Putamen (tissue), 1 donor: ENCODE data around the gene PHB1.
"Not testable (repeated sequence)": the region's sequence is repeated elsewhere in the genome, so short reads cannot be mapped to it uniquely, and the experiment has no call there.

Experiments used
- DNase-seq: peaks from one replicate; pipeline ENCODE4 v3.0.0-alpha.2; 2016; ENCODE audit warnings: low spot score

The PHB1 gene

GRCh38 chr17:49439673-49440571, 25.2 kb upstream of the PHB1 start:
- DNase-seq: no peak

DNA sequence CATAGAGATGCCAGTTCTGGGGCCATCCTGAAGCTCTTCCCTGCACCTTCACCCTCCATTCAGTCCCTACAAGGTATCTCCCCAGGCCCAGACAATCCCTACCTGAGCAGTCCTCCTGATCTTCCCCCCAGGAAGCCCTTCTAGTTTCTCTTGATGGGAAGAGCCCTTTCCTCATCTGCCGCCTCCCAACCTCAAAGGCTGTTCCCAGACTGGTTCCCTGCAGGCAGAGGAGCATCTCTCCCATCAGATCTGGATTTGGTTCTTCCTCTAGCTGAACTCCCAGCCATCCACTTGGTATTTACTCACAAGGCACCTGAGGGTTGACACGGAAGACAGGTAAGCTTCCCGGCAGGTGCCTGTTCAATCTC, 24.6 kb upstream of the PHB1 start:
- no peak for DNase-seq

- no peak for DNase-seq
Measured at GRCh38 chr17:49438436-49439278, 24.0 kb upstream of the PHB1 start.

GRCh38 chr17:49437696-49438435, 23.2 kb upstream of the PHB1 start:
- no peak for DNase-seq

DNA sequence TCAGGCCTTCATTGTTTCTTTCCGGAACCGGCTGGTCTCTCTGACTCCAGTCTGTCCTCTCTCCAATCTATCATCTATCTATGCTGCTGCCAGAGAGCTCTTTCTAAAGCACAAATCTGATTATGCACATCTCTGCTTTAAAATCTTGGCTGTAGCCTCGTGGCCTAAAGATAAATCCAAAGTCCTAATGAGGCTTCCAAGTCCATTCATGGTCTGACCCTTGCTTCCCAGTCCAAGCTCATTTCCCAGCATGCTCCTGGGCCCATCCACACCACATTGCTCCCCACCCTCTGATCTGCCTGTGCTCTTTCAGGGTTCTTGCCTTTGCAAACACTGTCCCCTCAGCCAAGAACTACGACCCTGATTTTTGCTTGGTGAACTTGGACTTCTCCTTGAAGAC, 21.5 kb upstream of the PHB1 start:
- no peak for DNase-seq

GRCh38 chr17:49435671-49436029, 21.0 kb upstream of the PHB1 start:
- no peak for DNase-seq

DNA sequence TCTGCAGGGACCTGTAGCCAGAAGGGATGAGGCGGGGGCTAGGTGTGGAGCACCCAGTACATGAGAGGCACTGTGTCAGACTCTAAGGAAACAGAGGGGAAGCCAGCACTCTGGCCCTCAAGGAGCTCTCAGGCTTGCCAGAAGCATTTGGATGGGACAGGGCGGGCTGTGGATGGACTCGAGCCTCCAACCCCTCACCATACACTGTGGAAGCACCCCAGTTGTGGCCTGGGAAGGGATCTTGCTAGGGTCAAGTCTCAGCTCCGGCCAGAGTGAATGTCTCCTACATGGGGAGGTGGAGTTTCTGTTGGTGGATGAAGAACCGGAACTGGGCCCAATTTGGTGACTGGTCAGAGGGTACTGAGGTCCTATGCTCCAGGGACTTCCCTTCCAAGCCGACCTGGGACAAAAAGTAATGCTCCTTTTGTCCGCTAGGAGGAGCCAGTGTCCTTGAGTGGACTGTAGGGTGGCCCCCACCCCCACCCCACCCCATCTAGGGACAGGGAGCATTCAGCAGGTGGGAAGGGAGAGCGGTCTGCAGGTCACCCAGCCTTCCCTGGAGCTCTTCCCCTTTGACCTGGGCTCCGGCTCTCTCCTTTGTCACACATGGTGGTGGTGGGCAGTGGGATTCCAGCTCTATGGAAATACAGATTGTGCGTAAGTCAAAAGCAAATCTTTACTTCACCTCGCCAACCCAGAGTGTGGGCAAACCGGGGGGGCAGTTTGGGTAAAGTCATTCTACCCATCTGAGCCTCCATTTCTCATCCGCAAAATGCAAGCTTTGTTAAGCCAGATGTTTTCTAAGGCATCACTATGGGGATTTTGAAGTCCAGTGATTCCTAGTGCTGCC, 20.4 kb upstream of the PHB1 start:
- no peak for DNase-seq

DNA sequence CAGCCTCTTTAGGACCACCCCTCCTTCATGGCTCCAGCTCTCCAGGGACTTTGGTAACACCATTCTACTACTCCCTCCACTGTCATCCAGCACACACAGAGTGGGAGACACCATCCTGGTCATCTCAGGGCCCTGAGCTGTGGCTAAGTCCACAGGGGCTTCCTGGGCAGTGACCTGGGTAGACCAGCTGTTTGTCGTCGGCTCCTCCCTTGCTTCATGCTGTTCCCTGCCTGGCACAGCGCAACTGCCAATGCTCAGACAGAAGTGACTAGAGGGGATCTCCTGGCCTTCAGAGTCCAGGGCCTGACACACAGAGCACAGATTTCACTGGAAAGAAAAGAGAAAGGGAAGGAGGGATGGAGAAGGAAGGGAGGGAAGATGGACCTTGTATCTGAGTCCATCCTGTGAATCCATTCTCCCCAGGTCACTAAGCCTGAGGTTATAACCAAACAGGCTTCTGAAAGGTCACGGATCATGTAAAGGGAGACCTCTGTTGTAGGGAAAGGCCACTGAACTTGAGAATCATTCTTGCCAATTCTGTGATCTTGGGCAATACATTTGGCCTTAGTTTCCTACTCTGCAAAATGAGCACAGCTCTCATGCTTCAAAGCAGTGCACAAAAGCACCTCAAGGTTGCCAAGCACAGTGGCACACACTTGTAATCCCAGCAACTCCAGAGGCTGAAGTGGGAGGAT, 18.5 kb upstream of the PHB1 start:
- no peak for DNase-seq

GRCh38 chr17:49431743-49432142, 17.1 kb upstream of the PHB1 start:
- no peak for DNase-seq

- DNase-seq: no peak
Measured at GRCh38 chr17:49425004-49425286, 10.3 kb upstream of the PHB1 start.

DNA sequence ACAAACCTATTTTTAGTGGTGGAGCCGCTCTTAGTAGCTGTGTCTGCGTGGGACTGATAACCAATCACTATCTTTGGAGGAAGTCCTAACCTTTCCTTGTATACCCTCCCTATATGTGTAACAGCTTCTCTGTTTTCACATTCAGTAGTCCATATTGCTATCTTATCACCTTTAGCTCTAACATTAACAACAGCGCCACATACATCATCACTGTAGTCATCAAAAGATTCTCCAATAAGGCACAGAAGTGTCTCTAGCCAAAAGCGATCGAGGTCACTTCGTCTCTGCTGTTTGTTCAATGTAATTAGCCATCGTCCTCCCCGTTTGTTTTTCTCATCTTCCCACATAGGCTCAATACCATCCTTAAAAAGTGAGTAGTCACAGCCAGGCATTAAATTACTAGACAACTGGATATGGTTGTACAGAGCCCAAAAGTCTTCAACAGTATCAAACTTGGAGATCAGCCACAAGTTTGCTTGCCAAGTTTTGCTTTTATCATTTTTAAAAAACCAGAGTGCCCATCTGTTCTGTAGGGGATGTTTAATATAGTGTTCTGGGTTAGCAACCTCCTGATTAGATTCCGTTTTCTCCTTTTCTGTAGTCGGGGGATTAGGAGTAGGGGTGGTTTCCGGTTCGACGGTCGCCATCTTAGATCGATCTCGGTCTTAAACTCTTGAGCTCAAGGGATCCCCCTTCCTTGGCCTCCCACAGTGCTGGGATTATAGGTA, 9.8 kb upstream of the PHB1 start:
- DNase-seq: not testable (repeated sequence)

DNA sequence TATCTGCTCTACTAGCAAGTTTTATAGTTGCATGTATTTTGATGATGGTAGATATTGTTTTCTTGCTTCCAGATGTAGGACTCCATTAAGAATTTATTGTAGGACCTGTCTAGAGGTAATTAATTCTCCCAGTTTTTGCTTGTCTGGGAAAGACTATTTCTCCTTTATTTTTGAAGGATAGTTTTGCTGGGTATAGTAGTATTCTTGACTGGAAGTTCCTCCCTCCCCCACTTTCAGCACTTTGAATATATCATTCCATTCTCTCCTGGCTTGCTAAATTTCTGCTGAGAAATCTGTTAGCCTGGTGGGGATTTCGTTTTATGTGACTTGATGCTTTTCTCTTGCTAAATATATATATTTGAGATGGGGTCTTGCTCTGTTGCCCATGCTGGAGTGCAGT, 8.0 kb upstream of the PHB1 start:
- DNase-seq: no peak

DNA sequence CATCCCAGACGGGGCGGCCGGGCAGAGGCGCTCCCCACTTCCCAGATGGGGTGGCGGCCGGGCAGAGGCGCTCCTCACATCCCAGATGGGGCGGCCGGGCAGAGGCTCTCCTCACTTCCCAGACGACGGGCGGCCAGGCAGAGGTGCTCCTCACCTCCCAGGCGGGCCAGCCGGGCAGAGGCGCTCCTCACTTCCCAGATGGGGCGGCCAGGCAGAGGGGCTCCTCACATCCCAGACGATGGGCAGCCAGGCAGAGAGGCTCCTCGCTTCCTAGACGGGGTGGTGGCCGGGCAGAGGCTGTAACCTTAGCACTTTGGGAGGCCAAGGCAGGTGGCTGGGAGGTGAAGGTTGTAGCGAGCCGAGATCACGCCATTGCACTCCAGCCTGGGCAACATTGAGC, 5.1 kb upstream of the PHB1 start:
- DNase-seq: not testable (repeated sequence)

DNA sequence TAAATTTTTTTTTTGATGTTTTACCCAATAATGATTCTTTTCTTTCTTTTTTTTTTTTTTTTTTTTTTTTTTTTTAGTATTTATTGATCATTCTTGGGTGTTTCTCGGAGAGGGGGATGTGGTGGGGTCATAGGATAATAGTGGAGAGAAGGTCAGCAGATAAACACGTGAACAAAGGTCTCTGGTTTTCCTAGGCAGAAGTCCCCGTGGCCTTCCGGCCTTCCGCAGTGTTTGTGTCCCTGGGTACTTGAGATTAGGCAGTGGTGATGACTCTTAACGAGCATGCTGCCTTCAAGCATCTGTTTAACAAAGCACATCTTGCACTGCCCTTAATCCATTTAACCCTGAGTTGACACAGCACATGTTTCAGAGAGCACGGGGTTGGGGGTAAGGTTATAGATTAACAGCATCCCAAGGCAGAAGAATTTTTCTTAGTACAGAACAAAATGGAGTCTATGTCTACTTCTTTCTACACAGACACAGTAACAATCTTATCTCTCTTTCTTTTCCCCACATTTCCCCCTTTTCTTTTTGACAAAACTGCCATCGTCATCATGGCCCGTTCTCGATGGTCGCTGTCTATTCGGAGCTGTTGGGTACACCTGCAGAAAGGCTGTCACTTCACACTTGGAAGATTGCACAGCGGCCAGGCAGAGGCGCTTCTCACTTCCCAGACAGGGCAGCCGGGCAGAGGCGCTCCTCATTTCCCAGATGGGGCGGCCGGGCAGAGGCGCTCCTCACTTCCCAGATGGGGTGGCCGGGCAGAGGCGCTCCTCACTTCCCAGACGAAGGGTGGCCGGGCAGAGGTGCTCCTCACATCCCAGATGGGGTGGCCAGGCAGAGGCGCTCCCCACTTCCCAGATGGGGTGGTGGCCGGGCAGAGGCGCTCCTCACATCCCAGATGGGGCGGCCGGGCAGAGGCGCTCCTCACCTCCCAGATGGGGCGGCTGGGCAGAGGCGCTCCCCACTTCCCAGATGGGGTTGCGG, 4.4 kb upstream of the PHB1 start:
- DNase-seq: not testable (repeated sequence)

- no peak for DNase-seq
Measured at GRCh38 chr17:49414271-49414621, 436 bp downstream of the PHB1 start.

- DNase-seq: no peak
Measured at GRCh38 chr17:49409066-49409465, 5.6 kb downstream of the PHB1 start.

DNA sequence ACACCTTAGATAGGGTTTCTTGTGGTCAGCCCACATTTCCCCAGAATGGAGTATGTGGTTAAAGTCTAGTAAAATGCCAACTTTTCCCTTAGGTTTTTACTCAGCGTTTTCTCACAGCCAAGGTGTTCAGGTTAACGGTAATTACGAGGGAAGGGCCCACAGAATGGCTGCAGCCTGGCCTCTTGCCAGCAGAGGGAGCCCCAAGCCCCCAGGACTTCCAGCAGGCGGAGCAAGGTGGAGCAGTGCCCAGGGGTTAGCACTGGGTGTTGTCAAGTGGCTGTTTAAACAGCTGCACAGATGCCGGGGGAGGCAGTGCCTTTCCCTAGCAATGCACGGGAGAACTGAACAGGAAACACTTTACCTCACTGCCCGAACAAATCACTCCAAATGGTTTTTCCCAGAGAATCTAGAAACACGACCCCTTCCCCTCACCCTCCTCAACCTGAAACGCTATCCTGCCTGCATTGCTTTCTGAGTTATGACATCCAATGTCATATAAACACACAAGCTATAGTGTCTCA, 6.6 kb downstream of the PHB1 start:
- peak; percentile 58 for DNase-seq

DNA sequence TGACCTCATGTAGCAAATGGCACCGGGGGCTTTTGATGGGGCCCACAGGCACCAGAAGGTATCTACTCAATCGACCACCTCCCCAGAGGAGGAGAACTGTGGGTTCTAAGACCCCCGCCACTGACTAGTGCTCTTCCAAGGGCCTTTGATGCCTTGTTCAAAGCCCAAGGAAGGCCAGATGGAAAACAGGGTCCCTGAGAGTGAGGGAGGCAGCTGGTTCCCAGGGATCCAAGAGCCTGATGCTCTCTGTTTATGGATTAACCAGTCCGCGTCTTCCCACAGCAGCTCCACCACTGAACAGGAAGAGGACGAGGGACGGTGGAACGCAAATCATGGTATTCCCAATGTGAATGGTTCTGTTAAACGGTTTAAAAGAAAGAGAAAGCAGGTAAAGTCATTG, 7.6 kb downstream of the PHB1 start:
- DNase-seq: no peak

- no peak for DNase-seq
Measured at GRCh38 chr17:49406421-49407061, 8.1 kb downstream of the PHB1 start.
